ENCODE data around the gene GDAP1L1.
"Not testable (repeated sequence)": the region's sequence is repeated elsewhere in the genome, so short reads cannot be mapped to it uniquely, and the experiment has no call there.

Gene GDAP1L1

GRCh38 chr20:44319839-44320422 lies 72.8 kb downstream of the GDAP1L1 start:
- DNase-seq (ENCODE audit: insufficient read length, low spot score) (no peak), FAIRE-seq (no peak)
- no peak for TF ChIP-seq POLR2A (IDR thresholded peaks at IDR 0.05; ENCODE audit: low read depth, low read length)

GRCh38 chr20:44324343-44324742 lies 77.2 kb downstream of the GDAP1L1 start:
- TF ChIP-seq POLR2A (IDR thresholded peaks at IDR 0.05; ENCODE audit: low read depth, low read length) = no peak
- FAIRE-seq (peak; percentile 77), DNase-seq (ENCODE audit: insufficient read length, low spot score) (peak; percentile 85)

DNA sequence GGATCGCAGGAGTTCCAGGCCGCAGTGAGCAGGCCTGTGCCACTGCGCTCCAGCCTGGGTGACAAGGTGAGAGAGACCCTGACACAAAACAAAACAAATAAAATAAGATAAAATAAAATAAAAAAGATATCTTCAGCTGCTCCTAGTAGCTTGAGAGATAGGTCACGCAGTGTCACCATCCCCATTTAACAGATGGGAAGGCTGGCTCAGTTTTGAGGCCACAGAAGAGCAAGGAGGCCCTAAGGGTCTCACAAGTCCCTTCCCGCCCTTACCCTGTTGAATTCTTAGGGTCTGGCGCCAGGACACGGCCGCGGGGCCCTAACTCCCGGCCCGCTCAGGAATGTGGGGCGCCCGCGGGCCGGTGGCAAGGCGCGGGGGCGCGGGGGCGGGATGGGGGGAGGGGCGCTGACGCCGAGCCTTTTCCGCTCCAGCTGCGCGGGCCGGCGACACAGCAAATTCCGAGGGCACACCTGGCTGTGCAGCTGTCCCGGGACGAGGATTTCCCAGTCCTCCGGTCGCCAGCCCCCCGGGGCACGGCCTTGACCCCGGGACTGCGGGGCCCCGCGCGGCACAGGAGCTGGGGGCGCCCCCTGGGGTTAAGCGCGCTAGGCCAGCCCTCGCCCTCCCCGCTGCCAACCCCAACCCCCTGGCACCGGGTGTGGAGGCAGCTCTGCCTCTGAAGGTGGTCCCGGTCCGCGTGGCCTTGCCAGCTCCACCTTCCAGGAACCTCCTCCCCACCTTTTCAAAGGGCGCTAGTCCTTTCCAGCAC lies 79.5 kb downstream of the GDAP1L1 start:
- no peak for FAIRE-seq
- DNase-seq (ENCODE audit: insufficient read length, low spot score) = no peak
- no peak for TF ChIP-seq POLR2A (IDR thresholded peaks at IDR 0.05; ENCODE audit: low read depth, low read length)

GRCh38 chr20:44327748-44328147 lies 80.6 kb downstream of the GDAP1L1 start:
- not testable (repeated sequence) for FAIRE-seq; DNase-seq (ENCODE audit: insufficient read length, low spot score)

DNA sequence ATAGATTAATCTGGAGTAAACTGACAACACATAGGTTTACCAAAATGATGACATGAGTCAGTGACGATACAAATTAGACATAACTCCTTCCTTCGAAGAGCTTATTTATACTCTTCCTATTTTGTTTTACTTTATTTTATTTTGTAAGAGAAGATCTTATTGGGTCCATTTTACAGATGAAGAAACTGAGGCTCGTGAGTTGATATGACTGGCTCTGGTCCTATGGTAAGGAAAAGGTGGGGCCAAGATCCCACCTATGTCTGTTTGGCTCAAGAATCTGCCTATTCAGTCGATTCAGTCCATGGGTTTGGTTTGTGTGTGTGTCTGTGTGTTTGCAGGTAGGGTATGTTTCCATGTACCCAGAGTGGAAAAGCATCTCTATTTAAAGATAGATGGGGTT lies 81.3 kb downstream of the GDAP1L1 start:
- DNase-seq (ENCODE audit: insufficient read length, low spot score) = no peak
- no peak for TF ChIP-seq POLR2A (IDR thresholded peaks at IDR 0.05; ENCODE audit: low read depth, low read length)
- FAIRE-seq = no peak

All from H54 (cell line).